Natural killer cell (primary cell): Measurements from ENCODE around the gene PEAK3. TPM values are rescaled to one million over a fixed set of nuclear protein-coding genes. Genes with fewer than 3 reads are reported as not detected.

Experiments used
- ATAC-seq, 3 donors: fragments of 150-1000 bp in 2 of 3; fragments of 200-7000 bp in 1 of 3; cut with Tn5 transposase; 1 replicate in 1 of 3; 2 replicates in 2 of 3; pipeline ENCODE4 v1.10.0; 2021; ENCODE audit warnings: mild to moderate bottlenecking in 2 of 3, moderate library complexity in 2 of 3
- DNase-seq, 2 donors: peaks; one replicate each; pipeline versions ENCODE4 v3.0.0 to v3.0.0-alpha.2; 2013 to 2021; ENCODE audit warnings: mixed read lengths in 1 of 2
- H3K27ac ChIP-seq: one replicate; pipeline ENCODE4 v1.5.1; 2013; ENCODE audit warnings: mild to moderate bottlenecking, low read length
- H3K27me3 ChIP-seq: one replicate; pipeline ENCODE4 v1.6.1; 2013; ENCODE audit warnings: low read length; ENCODE audit not compliant: control insufficient read depth, insufficient read depth
- H3K36me3 ChIP-seq: one replicate; pipeline ENCODE4 v1.6.1; 2013; ENCODE audit warnings: low read length; ENCODE audit not compliant: control insufficient read depth, insufficient read depth
- H3K4me1 ChIP-seq: one replicate; pipeline ENCODE4 v1.6.1; 2013; ENCODE audit warnings: low read length; ENCODE audit not compliant: control insufficient read depth, insufficient read depth
- H3K4me3 ChIP-seq: one replicate; pipeline ENCODE4 v1.5.1; 2013; ENCODE audit warnings: low read length
- H3K9me3 ChIP-seq: one replicate; pipeline ENCODE4 v1.6.1; 2013; ENCODE audit warnings: low read length; ENCODE audit not compliant: control insufficient read depth, insufficient read depth
- H3K27ac Mint-ChIP-seq, 2 donors: one replicate each; pipeline ENCODE4 v1.8.0; 2022; ENCODE audit warnings: mild to moderate bottlenecking in 2 of 2, mixed read lengths in 2 of 2, moderate library complexity in 1 of 2
- H3K27me3 Mint-ChIP-seq, 2 donors: one replicate each; pipeline ENCODE4 v1.8.0; 2022; ENCODE audit warnings: low read depth in 2 of 2, mixed read lengths in 2 of 2
- H3K36me3 Mint-ChIP-seq: one replicate; pipeline ENCODE4 v1.8.0; 2022; ENCODE audit warnings: mixed read lengths
- H3K4me1 Mint-ChIP-seq, 2 donors: one replicate each; pipeline ENCODE4 v1.8.0; 2022; ENCODE audit warnings: mixed read lengths in 2 of 2
- H3K4me3 Mint-ChIP-seq: one replicate; pipeline ENCODE4 v1.8.0; 2022; ENCODE audit warnings: mild to moderate bottlenecking, moderate library complexity, mixed read lengths
- H3K9me3 Mint-ChIP-seq, 2 donors: one replicate each; pipeline ENCODE4 v1.8.0; 2022; ENCODE audit warnings: mixed read lengths in 2 of 2
- CTCF ChIP-seq: fragments of 200-600 bp; IDR thresholded peaks from one replicate; pipeline ENCODE4 v1.8.0; 2022; ENCODE audit warnings: antibody characterized with exemption
- WGBS: methylation state at CpG from one replicate; pipeline ENCODE4 v1.1.7; 2013; ENCODE audit warnings: missing lambda C conversion rate; ENCODE audit not compliant: insufficient coverage; 5-methylcytosine and 5-hydroxymethylcytosine counted together
- intact Hi-C: fragments of 100-400 bp; cut with micrococcal nuclease; formaldehyde crosslinking; loops from one replicate; pipeline ENCODE4 v1.14.2; 2022
- total RNA-seq, 4 donors: library from RNA; stranded (reverse); fragments of 120-200 nt in 1 of 4; gene quantifications; one replicate each; pipeline versions ENCODE4 v1.2.3 to v1.2.4, GENCODE V29; 2013 to 2022

The PEAK3 gene
- total RNA-seq, 3 donors from 2014 or later (not counting 1 experiment from before 2014, with no cell fraction given) = 5.7 to 9.5 (median 8.4) TPM

GRCh38 chr19:2243274-2244124, 38.5 kb downstream of the PEAK3 start:
- ATAC-seq = no peak
- no peak for TF ChIP-seq CTCF
- Histone ChIP-seq H3K4me1 (peaks cover 46% of the 10 kb centered on the region), H3K27me3 (no peaks in the 10 kb centered on the region), H3K4me3 (no peak overlapping the region), H3K9me3 (no peaks in the 10 kb centered on the region), H3K27ac (no peak overlapping the region), H3K36me3 (peaks cover 60% of the 10 kb centered on the region)
- intact Hi-C loops = no loop called here
- Mint-ChIP-seq H3K4me3 (no peak overlapping the region), H3K27me3 (no peaks in the 10 kb centered on the region), H3K27ac (no peak overlapping the region), H3K36me3 (no peaks in the 10 kb centered on the region), H3K9me3 (peaks cover 0 to 3% of the 10 kb centered on the region in 2 donors), H3K4me1 (peaks cover 38 to 39% of the 10 kb centered on the region in 2 donors)
- 93% methylated on average over 32 of the region's 32 CpGs for WGBS
- DNase-seq = no peak

GRCh38 chr19:2242816-2243215, 39.2 kb downstream of the PEAK3 start:
- H3K36me3 ChIP-seq = peaks cover 56% of the 10 kb centered on the region
- DNase-seq = no peak
- Mint-ChIP-seq H3K27ac (peak overlapping the region in 1 of 2 donors; percentile 54), H3K4me1 (peaks cover 45 to 46% of the 10 kb centered on the region in 2 donors), H3K4me3 (no peak overlapping the region), H3K27me3 (no peaks in the 10 kb centered on the region), H3K36me3 (no peaks in the 10 kb centered on the region), H3K9me3 (peaks cover 0 to 3% of the 10 kb centered on the region in 2 donors)
- no peaks in the 10 kb centered on the region for H3K9me3 ChIP-seq
- no peak overlapping the region for H3K4me3 ChIP-seq
- no peaks in the 10 kb centered on the region for H3K27me3 ChIP-seq
- no peak overlapping the region for H3K27ac ChIP-seq
- intact Hi-C loops = no loop called here
- no peak for ATAC-seq
- TF ChIP-seq CTCF = no peak
- WGBS = 94% methylated on average over 8 of the region's 8 CpGs
- peaks cover 52% of the 10 kb centered on the region for H3K4me1 ChIP-seq

GRCh38 chr19:2242092-2242537, 39.9 kb downstream of the PEAK3 start:
- Histone ChIP-seq H3K9me3 (no peaks in the 10 kb centered on the region), H3K4me3 (no peak overlapping the region), H3K4me1 (peaks cover 59% of the 10 kb centered on the region), H3K27me3 (no peaks in the 10 kb centered on the region), H3K36me3 (peaks cover 53% of the 10 kb centered on the region), H3K27ac (no peak overlapping the region)
- ATAC-seq (no peak), DNase-seq (no peak)
- H3K9me3 Mint-ChIP-seq = peaks cover 0 to 3% of the 10 kb centered on the region in 2 donors
- no peaks in the 10 kb centered on the region for H3K27me3 Mint-ChIP-seq
- peaks cover 49 to 50% of the 10 kb centered on the region in 2 donors for H3K4me1 Mint-ChIP-seq
- peak overlapping the region; percentile 65 for H3K4me3 Mint-ChIP-seq
- H3K27ac Mint-ChIP-seq = peak overlapping the region in 1 of 2 donors; percentile 54
- 85% methylated on average over 12 of the region's 12 CpGs for WGBS
- TF ChIP-seq CTCF = no peak
- intact Hi-C loops = no loop called here
- H3K36me3 Mint-ChIP-seq = no peaks in the 10 kb centered on the region
